Transverse colon (tissue), 4 donors: ENCODE data around the gene ASB13.

Experiments
- CTCF ChIP-seq, 5 experiments: fragments of 200-600 bp in 3 of 5; fragments of 450-650 bp in 2 of 5; sonication (generic) in 3 of 5; IDR thresholded peaks; 1 replicate in 2 of 5; 2 replicates in 3 of 5; pipeline ENCODE4 v1.5.1; 2016 to 2017; ENCODE audit warnings: antibody characterized with exemption in 5 of 5, inconsistent platforms in 3 of 5, mild to moderate bottlenecking in 2 of 5, moderate library complexity in 1 of 5
- EP300 ChIP-seq: sonication (generic); formaldehyde crosslinking; IDR thresholded peaks from one replicate; pipeline ENCODE4 v1.6.1; 2017; ENCODE audit warnings: antibody characterized with exemption, low read depth
- POLR2A ChIP-seq: fragments of 450-650 bp; IDR thresholded peaks from one replicate; pipeline ENCODE4 v1.6.1; 2016; ENCODE audit warnings: antibody characterized with exemption, mild to moderate bottlenecking, moderate library complexity
- POLR2AphosphoS5 ChIP-seq, 3 donors: sonication (generic); formaldehyde crosslinking; IDR thresholded peaks; one replicate each; pipeline ENCODE4 v1.6.1; 2016; ENCODE audit warnings: antibody characterized with exemption in 3 of 3

- TF ChIP-seq POLR2AphosphoS5 (IDR thresholded peaks at IDR 0.05) (no peak), CTCF (IDR thresholded peaks at IDR 0.05) (no peak), POLR2A (no peak), EP300 (no peak)
Observed at GRCh38 chr10:5656737-5657579, 9.4 kb downstream of the ASB13 start.
